Islet precursor cell (in vitro differentiated cells): ENCODE results near the gene NTM.

Source experiments
- DNase-seq: peaks from one replicate; pipeline ENCODE4 v3.0.0-alpha.2; 2018

The NTM gene

GRCh38 chr11:132137981-132138313 lies 767.5 kb downstream of the NTM start:
- DNase-seq, result no peak

GRCh38 chr11:132139181-132139580 lies 768.8 kb downstream of the NTM start:
- no peak for DNase-seq

- DNase-seq, result peak; percentile 64
Observed at GRCh38 chr11:132140056-132140455, 769.6 kb downstream of the NTM start.

- DNase-seq, result no peak
Observed at GRCh38 chr11:132142121-132142520, 771.7 kb downstream of the NTM start.

GRCh38 chr11:132142554-132142953 lies 772.1 kb downstream of the NTM start:
- no peak for DNase-seq

GRCh38 chr11:132147464-132147863 lies 777.0 kb downstream of the NTM start:
- no peak for DNase-seq

GRCh38 chr11:132154781-132155180 lies 784.4 kb downstream of the NTM start:
- no peak for DNase-seq

GRCh38 chr11:132158091-132158490 lies 787.7 kb downstream of the NTM start:
- DNase-seq, result peak; percentile 68

- no peak for DNase-seq
Observed at GRCh38 chr11:132158696-132159095, 788.3 kb downstream of the NTM start.

- DNase-seq, result no peak
Observed at GRCh38 chr11:132161403-132162078, 791.1 kb downstream of the NTM start.

GRCh38 chr11:132168344-132168981 lies 798.0 kb downstream of the NTM start:
- DNase-seq, result no peak

- DNase-seq, result no peak
Observed at GRCh38 chr11:132171031-132171430, 800.6 kb downstream of the NTM start.

- no peak for DNase-seq
Observed at GRCh38 chr11:132174362-132175255, 804.2 kb downstream of the NTM start.

- no peak for DNase-seq
Observed at GRCh38 chr11:132177106-132177505, 806.7 kb downstream of the NTM start.

- no peak for DNase-seq
Observed at GRCh38 chr11:132184079-132184478, 813.7 kb downstream of the NTM start.

- no peak for DNase-seq
Observed at GRCh38 chr11:132185726-132186592, 815.5 kb downstream of the NTM start.

- DNase-seq, result no peak
Observed at GRCh38 chr11:132186699-132187098, 816.3 kb downstream of the NTM start.

- DNase-seq, result no peak
Observed at GRCh38 chr11:132187386-132187785, 817.0 kb downstream of the NTM start.

GRCh38 chr11:132187814-132188213 lies 817.4 kb downstream of the NTM start:
- no peak for DNase-seq

- DNase-seq, result no peak
Observed at GRCh38 chr11:132196928-132197327, 826.5 kb downstream of the NTM start.

- DNase-seq, result no peak
Observed at GRCh38 chr11:132200353-132200936, 830.0 kb downstream of the NTM start.

- DNase-seq, result no peak
Observed at GRCh38 chr11:132202621-132203020, 832.2 kb downstream of the NTM start.

GRCh38 chr11:132205006-132205405 lies 834.6 kb downstream of the NTM start:
- DNase-seq, result no peak
